ENCODE data around the gene CFAP97D2.
"Not testable (repeated sequence)": the region's sequence is repeated elsewhere in the genome, so short reads cannot be mapped to it uniquely, and the experiment has no call there.

CFAP97D2 gene

GRCh38 chr13:114174529-114174961, 4.5 kb upstream of the CFAP97D2 start:
- Histone ChIP-seq H3K27ac (no peak overlapping the region), H3K4me1 (no peaks in the 10 kb centered on the region), H3K27me3 (peaks cover 0 to 15% of the 10 kb centered on the region in 2 donors), H3K9me3 (peaks cover 0 to 7% (median 0%) of the 10 kb centered on the region in 3 donors), H3K36me3 (no peaks in the 10 kb centered on the region), H3K4me3 (no peak overlapping the region)
- intact Hi-C loops (cut with DNase I; ENCODE audit: low total_unique reads): no loop called here
- no peak for DNase-seq
- TF ChIP-seq, protein P1, sequence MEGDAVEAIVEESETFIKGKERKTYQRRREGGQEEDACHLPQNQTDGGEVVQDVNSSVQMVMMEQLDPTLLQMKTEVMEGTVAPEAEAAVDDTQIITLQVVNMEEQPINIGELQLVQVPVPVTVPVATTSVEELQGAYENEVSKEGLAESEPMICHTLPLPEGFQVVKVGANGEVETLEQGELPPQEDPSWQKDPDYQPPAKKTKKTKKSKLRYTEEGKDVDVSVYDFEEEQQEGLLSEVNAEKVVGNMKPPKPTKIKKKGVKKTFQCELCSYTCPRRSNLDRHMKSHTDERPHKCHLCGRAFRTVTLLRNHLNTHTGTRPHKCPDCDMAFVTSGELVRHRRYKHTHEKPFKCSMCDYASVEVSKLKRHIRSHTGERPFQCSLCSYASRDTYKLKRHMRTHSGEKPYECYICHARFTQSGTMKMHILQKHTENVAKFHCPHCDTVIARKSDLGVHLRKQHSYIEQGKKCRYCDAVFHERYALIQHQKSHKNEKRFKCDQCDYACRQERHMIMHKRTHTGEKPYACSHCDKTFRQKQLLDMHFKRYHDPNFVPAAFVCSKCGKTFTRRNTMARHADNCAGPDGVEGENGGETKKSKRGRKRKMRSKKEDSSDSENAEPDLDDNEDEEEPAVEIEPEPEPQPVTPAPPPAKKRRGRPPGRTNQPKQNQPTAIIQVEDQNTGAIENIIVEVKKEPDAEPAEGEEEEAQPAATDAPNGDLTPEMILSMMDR (IDR thresholded peaks at IDR 0.05): no peak

GRCh38 chr13:114176359-114176902, 2.6 kb upstream of the CFAP97D2 start:
- intact Hi-C loops (cut with DNase I; ENCODE audit: low total_unique reads); H3K27ac ChIP-seq; H3K4me3 ChIP-seq; H3K36me3 ChIP-seq; H3K4me1 ChIP-seq; DNase-seq; H3K9me3 ChIP-seq: not testable (repeated sequence)
- peaks cover 0 to 31% of the 10 kb centered on the region in 2 donors for H3K27me3 ChIP-seq

DNA sequence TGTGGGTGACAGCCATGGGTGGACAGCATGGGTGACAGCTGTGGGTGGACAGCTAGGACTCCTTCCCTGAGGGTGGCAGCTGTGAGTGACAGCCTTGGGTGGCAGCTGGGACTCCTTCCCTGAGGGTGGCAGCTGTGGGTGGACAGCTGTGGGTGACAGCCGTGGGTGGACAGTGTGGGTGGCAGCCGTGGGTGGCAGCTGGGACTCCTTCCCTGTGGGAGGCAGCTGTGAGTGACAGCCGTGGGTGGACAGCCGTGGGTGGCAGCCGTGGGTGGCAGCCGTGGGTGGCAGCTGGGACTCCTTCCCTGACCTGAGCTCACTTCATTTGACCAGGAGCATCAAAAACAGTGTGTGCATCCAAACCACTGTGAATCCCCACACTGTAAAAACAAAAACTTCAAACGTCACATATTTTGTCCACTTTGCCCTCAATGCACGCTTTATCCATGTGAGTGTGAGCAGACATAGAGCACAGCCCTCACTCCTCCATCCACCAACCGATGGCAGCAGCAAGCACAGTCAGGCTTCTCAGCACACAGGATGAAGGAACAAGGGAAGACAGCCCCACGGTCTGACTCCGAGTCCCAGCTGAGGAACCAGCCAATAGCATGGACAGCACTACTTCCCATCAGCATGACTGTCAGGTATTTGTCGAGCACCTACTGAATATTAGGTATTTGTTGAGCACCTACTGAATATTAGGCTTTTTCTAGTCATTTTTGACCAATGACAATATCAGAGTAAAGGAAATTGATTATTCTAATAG, 1.6 kb upstream of the CFAP97D2 start:
- Histone ChIP-seq H3K4me3 (no peak overlapping the region), H3K27ac (no peak overlapping the region), H3K27me3 (peaks cover 0 to 35% of the 10 kb centered on the region in 2 donors), H3K4me1 (no peaks in the 10 kb centered on the region), H3K36me3 (no peaks in the 10 kb centered on the region), H3K9me3 (peaks cover 0 to 7% (median 0%) of the 10 kb centered on the region in 3 donors)
- TF ChIP-seq, protein P1 (IDR thresholded peaks at IDR 0.05): no peak
- intact Hi-C loops (cut with DNase I; ENCODE audit: low total_unique reads): no loop called here
- no peak for DNase-seq

DNA sequence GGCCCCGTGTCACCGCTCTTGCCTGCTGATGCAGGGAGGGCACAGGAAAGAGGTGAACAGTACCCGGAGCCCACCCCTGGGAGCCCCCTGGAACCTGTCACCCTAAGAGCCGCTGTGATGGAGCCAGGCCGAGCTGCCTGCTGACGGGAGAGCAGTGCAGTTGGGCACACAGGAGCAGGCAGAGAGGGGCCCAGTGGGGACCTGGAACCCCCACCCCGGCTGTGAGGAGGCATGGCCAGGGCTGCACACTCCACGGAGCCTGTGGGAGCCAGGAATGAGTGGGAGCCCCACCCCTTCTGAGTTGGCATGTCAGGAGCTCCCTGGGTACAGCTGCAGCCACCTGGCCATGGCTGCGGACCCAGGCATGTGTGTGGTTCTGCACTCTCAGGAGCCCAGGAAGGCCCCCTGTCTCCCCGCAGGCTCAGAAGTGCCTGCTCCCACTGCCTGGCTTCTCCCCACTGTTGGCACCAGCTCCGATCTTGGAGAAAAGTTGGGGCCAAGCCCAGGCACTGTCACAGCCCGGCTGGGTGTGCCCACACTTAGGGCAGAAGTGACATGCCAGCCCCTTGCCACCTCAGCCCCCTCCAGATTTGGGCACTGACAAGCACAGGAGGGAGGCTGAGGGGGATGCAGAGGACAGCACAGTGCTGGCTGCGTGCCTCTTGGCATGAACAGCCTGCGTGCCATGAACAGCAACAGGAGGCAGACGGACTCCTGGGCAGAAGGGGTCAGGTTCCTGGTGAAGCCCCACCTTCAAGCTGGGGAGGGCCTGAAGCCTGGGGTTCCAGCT, 6.3 kb downstream of the CFAP97D2 start:
- Histone ChIP-seq H3K27ac (no peak overlapping the region), H3K4me1 (no peaks in the 10 kb centered on the region), H3K27me3 (peaks cover 0 to 35% of the 10 kb centered on the region in 2 donors), H3K4me3 (no peak overlapping the region), H3K9me3 (peaks cover 0 to 3% (median 0%) of the 10 kb centered on the region in 3 donors), H3K36me3 (no peaks in the 10 kb centered on the region)
- intact Hi-C loops (cut with DNase I; ENCODE audit: low total_unique reads): no loop called here
- TF ChIP-seq, protein P1 (IDR thresholded peaks at IDR 0.05): no peak
- no peak for DNase-seq

GRCh38 chr13:114194853-114195252, 15.8 kb downstream of the CFAP97D2 start:
- Histone ChIP-seq H3K36me3 (no peaks in the 10 kb centered on the region), H3K4me1 (no peaks in the 10 kb centered on the region), H3K27ac (no peak overlapping the region), H3K9me3 (peaks cover 0 to 4% (median 3%) of the 10 kb centered on the region in 3 donors), H3K4me3 (no peak overlapping the region), H3K27me3 (peaks cover 0 to 14% of the 10 kb centered on the region in 2 donors)
- intact Hi-C loops (cut with DNase I; ENCODE audit: low total_unique reads): no loop called here
- DNase-seq: no peak
- TF ChIP-seq, protein P1 (IDR thresholded peaks at IDR 0.05): no peak

- no peak overlapping the region for H3K4me3 ChIP-seq
- H3K36me3 ChIP-seq: no peaks in the 10 kb centered on the region
- intact Hi-C loops (cut with DNase I; ENCODE audit: low total_unique reads): no loop called here
- TF ChIP-seq, protein P1 (IDR thresholded peaks at IDR 0.05): no peak
- peaks cover 0 to 4% (median 0%) of the 10 kb centered on the region in 3 donors for H3K9me3 ChIP-seq
- no peak overlapping the region for H3K27ac ChIP-seq
- H3K4me1 ChIP-seq: no peaks in the 10 kb centered on the region
- H3K27me3 ChIP-seq: peaks cover 0 to 29% of the 10 kb centered on the region in 2 donors
- DNase-seq: no peak
These were observed 17.6 kb downstream of the CFAP97D2 start for GRCh38 chr13:114196629-114197028.

All from tibial artery (tissue), 4 donors.